HG02571 (cell line): Measurements from ENCODE around the gene CUX1.
"Not testable (repeated sequence)": the region's sequence is repeated elsewhere in the genome, so short reads cannot be mapped to it uniquely, and the experiment has no call there.

Experiments
- ATAC-seq: cut with Tn5 transposase; IDR thresholded peaks from one replicate; pipeline ENCODE4 v1.9.1; 2021; ENCODE audit warnings: mild to moderate bottlenecking, moderate library complexity; ENCODE audit not compliant: unreplicated experiment

CUX1 gene

GRCh38 chr7:102318482-102318971 lies 501.1 kb downstream of the CUX1 start:
- ATAC-seq = no peak

DNA sequence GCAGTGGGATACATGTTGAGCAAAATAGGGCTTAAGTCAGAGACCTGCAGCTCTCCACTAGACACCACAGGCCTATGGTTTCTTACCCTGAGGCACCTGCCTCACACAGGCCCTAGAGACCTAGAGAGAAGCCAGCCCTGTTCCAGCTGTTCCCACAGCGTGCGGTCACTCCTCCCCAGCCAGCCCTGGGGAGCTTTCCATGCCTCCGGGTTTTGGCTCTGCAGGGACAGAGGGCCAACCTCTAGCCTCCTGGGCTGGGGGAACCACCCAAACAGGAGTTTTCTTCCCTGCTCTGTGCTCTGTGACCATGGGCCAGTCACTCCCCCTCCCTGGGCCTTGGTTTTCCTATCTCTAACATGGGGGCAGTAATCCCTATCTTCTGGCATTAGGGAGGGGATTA lies 502.2 kb downstream of the CUX1 start:
- no peak for ATAC-seq

DNA sequence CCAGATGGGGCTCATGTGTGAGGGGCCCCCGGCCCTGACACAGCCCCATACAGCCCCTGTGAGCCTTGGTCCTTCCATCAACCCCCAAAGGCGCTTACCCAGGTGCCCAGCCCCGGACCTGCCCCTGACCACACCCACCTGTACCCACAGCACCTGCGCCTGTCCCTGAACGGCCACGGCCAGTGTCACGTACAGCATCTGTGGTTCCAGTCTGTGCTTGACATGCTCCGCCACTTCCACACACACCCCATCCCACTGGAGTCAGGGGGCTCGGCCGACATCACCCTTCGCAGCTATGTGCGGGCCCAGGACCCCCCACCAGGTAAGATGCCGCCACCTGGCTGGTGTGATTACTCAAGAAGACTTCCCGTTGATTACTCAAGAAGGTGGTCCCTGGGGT lies 502.8 kb downstream of the CUX1 start:
- no peak for ATAC-seq

DNA sequence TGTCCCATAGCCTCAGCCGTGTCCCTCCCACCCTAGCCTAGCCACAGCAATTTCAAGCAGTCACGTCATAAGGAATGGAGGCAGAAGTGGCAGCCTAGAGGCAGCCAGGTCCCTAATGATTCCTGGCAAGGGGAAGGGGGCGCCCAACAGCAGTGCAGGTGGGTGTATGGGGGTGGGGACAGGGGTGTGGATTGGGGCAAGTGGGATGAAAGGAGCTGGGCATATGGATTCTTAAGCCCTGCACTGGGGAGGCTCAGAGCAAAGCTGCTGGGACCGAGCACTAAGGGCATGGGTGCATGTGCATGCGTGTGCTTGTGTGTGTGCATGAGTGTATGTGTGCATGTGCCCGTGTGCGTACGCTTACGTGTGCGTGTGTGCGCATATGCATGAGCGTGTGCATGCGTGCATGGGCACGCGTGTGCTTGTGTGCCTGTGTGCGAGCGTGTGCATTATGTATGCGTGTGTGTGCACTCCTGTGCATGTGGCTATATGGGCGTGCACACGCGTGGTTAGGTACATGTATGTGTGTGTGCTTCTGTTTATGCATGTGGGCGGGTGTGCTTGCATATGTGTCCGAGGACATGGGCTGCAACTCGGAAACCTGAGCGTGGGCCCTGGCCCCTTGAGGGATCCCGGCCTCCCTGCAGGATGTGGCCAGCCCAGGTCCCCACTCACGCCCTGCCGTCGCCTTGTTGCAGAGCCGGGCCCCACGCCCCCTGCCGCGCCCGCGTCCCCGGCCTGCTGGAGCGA lies 503.4 kb downstream of the CUX1 start:
- no peak for ATAC-seq

DNA sequence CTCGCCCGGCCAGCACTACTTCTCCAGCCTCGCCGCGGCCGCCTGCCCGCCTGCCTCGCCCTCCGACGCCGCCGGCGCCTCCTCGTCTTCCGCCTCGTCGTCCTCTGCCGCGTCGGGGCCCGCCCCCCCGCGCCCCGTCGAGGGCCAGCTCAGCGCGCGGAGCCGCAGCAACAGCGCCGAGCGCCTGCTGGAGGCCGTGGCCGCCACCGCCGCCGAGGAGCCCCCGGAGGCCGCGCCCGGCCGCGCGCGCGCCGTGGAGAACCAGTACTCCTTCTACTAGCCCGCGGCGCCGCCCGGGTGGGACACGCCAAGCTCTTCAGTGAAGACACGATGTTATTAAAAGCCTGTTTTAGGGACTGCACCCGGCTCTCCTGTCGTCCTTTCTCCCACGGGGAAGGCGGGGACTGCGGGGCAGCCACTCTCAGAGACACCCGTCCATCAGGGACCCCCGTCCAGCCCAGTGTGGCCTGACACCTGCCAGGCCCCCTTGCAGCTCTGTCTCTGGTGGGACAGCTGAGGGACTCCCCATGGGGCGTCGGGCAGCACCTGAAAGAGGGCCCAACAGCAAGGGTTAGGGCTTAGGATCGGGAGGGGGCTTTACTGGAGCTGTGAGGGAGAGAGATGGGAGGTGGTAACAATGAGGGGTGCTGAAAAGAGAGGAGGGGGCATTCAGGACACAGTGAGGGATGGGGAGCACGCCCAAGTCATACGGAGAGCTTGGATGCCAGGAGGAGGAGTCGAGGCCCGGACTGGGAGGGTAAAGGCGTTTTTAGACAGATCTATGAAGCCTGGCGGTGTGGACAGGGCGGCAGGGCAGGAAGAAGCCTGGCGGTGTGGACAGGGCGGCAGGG lies 504.1 kb downstream of the CUX1 start:
- no peak for ATAC-seq

DNA sequence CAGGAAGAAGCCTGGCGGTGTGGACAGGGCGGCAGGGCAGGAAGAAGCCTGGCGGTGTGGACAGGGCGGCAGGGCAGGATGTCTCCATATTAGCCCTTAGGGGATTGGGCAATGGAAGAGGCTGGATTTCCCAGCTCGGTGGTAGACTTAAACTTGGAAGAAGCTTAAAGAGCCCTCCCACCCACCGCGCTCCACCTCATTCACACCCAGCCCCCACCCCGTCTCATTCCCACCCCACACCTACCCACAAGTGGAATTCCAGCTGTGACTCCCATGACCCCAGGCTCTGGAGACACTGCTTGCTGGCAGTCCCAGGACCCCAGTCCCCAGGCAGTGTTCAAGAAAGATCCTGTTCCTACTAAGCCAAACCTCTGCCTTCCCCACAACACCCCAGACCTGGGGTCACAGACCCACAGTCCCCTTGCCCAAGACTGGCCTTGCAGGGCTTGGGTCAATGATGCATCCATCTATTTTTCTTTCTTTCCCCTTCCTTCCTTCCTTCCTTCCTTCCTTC lies 504.8 kb downstream of the CUX1 start:
- no peak for ATAC-seq

DNA sequence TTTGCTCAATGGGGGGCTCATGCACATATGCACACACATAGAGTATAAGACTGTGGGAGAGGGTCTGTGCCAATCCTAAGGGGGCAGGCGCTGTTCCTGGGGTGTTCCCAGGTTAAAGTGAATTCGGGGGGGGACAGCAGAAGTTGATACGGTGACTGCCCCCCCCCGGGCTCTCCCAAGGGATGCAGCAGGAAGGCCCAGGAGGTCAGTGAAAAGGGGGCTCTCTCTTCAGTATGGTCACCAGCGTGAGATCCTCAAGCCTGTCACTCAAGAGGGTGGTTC lies 506.4 kb downstream of the CUX1 start:
- no peak for ATAC-seq

DNA sequence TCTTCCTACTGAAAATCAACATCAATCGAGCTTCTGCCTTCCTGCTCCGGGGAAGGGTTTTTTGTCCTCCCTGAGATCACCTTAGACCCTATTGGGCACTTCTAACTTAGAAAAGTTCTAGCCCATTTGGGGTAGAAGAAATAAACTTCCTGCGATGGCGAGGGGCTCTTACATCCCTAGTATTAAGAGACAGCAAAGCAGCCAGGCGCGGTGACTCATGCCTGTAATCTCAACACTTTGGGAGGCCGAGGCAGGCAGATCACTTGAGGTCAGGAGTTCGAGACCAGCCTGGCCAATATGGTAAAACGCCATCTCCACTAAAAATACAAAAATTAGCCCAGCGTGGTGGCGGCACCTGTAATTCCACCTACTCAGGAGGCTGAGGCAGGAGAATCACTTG lies 507.7 kb downstream of the CUX1 start:
- not testable (repeated sequence) for ATAC-seq

DNA sequence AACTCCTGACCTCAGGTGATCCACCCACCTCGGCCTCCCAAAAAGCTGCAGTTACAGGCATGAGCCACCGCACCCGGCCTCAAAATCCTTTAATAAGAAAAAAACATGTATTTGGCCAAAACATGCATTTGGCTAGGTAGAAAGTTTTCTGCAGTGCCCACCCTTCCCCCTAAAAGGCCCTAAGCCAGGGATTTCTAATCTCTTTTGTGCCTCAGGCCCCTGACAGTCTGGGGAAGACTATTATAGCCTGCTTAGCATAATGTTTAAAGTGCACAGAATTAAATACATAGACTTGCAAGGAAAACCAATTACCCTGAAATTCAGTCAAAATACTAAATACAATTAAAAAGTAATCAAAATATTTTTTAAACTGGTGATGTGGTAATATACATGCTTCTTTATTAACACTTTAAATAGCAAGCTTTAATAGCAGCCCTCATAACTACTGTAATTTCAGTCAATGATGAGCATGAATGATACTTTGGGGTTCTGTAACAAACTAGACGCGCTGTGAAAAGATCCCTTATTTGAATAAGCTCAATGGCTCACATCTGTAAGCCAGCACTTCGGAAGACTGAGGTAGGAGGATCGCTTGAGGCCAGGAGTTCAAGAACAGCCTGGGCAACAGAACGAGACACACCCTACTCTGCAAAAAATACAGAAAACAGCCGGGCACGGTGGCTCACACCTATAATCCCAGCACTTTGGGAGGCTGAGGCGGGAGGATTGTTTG lies 508.9 kb downstream of the CUX1 start:
- ATAC-seq = no peak

DNA sequence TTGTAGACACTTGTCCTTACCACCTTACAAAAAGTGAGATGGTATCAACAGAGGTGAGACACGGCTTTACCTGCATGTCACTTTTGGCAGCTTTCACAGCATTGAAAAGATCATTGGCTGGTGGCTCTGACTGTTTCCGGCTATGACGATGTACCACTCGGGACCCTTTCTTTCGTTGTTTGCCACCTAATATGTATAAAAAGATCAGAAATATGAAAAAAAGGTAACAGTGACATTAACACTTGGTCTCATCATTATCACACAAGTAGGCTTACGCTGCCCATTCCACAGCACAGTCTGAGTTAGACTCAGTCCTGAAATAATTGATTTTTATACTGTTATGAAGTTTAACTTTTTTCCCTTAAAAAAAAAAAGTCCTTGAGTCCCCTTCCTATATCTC lies 509.8 kb downstream of the CUX1 start:
- not testable (repeated sequence) for ATAC-seq

DNA sequence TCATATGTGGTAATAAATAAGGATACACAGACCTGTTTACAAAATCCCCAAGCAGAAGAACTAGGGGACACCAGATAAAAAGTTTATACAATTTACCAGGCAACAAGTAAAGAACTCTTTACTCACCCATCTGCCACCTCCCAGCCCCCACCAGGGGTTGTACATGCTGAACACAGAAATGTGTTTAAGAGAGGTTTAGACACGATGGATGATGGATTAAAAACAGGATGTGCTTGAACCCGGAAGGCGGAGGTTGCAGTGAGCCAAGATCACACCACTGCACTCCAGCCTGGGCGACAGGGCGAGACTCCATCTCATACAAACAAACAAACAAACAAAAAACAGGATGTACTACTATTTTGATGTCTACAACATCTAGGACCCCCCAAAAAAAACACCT lies 511.4 kb downstream of the CUX1 start:
- not testable (repeated sequence) for ATAC-seq

DNA sequence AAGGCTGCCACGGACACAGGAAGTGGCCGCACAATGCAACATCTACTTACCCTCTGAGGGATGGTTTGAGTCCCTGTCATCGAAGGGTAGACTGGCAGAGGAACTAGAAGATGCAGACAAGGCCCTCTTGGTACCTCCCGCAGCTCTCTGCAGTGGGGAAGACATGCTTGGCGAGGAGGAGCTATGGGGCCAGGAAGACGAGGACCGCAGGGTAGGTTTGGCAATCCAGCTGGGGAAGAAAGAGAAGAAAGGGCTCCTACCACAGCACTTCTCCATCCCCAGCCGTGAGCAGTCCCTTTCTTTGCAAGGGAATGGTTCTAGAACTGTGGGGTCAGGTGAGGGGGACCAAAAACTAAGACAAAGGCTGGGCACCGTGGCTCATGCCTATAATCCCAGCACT lies 511.9 kb downstream of the CUX1 start:
- not testable (repeated sequence) for ATAC-seq

- ATAC-seq = not testable (repeated sequence)
These were observed 513.4 kb downstream of the CUX1 start for GRCh38 chr7:102330666-102331460.
